Measurements from ENCODE around the gene AMN. TPM values are rescaled to one million over a fixed set of nuclear protein-coding genes. Genes with fewer than 3 reads are reported as not detected.

Gene AMN
- total RNA-seq, 2 experiments from 2014 or later: 0.35 to 5.6 TPM

DNA sequence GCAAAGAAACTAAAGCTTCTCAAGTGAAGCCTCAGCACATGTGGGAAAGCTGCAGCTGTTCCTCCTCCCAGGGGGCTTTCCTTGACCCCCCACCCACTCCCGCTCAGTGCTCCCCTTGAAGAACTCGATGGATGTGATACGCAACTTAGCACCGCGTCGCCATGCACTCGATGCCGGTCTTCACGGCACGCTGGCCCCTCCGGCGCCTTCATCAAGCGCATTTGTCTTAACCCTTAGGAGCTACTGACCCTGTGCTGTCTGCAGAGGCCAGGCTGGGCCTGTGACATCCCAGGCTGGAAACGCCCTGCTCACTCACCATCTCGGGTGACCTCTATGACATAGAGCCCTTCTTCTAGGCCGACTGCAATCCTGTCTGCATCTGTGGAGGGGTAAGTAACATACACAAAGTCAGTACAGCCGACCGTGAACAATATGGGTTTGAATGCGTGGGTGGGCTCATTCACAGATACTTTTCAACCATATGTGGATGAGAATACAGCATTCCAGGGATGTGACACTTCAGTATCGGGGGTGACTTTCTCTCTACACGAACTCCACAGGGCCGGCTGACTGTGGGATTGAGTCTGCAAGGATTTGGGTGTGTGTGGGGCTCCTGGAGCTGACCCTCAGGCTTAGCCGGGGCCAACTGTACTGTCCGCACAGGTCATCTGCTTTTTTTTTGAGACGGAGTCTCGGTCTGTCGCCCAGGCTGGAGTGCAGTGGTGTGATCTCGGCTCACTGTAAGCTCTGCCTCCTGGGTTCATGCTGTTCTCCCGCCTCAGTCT lies 23.1 kb downstream of the AMN start:
- H3K4me3 ChIP-seq (ENCODE audit: low read depth, low read length, poor library complexity, severe bottlenecking): no peak overlapping the region
- H2AFZ ChIP-seq (ENCODE audit: low read length): no peak overlapping the region
- H3K79me2 ChIP-seq (ENCODE audit: insufficient read depth, low read depth, low read length): no peaks in the 10 kb centered on the region
- no peak for DNase-seq (ENCODE audit: low spot score)
- H4K20me1 ChIP-seq (ENCODE audit: insufficient read depth, low read length): no peaks in the 10 kb centered on the region
- no peaks in the 10 kb centered on the region for H3K9me3 ChIP-seq (ENCODE audit: low read length)
- intact Hi-C loops (cut with micrococcal nuclease; ENCODE audit: unreplicated experiment): no loop called here
- no peak overlapping the region for H3K4me2 ChIP-seq (ENCODE audit: low read length)
- no peak overlapping the region for H3K27ac ChIP-seq (ENCODE audit: low read depth, low read length, poor library complexity, severe bottlenecking)
- no TSS peak for BruUV-seq (replicated peaks)
- peaks cover 38% of the 10 kb centered on the region for H3K4me1 ChIP-seq (ENCODE audit: insufficient read depth, low read length, poor library complexity, severe bottlenecking)
- no peaks in the 10 kb centered on the region for H3K9me2 ChIP-seq (ENCODE audit: insufficient read depth, low read length)
- no peaks in the 10 kb centered on the region for H3K36me3 ChIP-seq (ENCODE audit: insufficient read depth, low read length)
- TF ChIP-seq, protein P1, sequence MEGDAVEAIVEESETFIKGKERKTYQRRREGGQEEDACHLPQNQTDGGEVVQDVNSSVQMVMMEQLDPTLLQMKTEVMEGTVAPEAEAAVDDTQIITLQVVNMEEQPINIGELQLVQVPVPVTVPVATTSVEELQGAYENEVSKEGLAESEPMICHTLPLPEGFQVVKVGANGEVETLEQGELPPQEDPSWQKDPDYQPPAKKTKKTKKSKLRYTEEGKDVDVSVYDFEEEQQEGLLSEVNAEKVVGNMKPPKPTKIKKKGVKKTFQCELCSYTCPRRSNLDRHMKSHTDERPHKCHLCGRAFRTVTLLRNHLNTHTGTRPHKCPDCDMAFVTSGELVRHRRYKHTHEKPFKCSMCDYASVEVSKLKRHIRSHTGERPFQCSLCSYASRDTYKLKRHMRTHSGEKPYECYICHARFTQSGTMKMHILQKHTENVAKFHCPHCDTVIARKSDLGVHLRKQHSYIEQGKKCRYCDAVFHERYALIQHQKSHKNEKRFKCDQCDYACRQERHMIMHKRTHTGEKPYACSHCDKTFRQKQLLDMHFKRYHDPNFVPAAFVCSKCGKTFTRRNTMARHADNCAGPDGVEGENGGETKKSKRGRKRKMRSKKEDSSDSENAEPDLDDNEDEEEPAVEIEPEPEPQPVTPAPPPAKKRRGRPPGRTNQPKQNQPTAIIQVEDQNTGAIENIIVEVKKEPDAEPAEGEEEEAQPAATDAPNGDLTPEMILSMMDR (conservative IDR thresholded peaks at IDR 0.05; ENCODE audit: low read length): no peak
- no peak for TF ChIP-seq EZH2phosphoT487 (IDR thresholded peaks at IDR 0.05; ENCODE audit: borderline replicate concordance, low read depth, low read length)
- POLR2A ChIA-PET: interaction anchor here (1.7 kb wide), 1 partner anchor 11 kb away, joined by 7 read pairs; no protein-coding TSS in a partner anchor
- CTCF ChIA-PET (ENCODE audit: unreplicated experiment): no interaction called here

DNA sequence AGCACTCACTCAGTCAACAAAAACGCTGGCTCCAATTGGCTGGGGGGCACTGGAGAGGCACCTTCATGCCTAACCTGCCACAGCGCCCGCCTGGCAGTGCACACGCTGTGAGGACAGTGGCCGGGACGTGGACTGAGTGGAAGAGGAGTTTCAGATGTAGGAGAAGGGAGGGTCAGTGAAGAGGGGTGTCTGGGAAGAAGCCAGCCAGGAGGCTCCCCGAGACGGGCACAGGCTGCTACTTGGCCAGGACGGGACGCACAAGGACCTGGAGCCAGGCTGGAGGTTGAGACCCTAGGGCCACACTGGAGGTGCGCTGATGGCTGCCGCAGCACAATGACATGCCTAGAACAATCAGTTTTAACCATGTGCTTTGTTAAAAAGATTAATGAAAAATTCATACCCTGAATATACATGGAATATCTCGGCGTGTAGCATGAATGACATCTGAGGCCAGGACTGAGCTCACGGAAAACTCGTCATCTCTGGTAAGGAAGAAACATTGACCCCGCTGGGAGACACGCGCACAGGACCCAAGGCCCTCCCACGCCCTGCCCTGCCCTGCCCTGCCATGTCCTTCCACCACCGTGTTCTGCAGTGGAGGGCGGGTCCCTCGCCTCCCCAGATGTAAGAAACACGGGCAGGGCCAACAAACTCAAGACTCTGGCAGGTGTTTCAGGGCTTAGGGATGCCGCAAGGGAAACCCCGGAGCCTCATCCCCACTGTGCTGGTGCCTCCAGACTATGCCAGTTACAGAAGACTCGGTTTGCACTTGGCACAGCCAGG lies 25.0 kb downstream of the AMN start:
- Histone ChIP-seq H3K4me2 (ENCODE audit: low read length) (0 out of 2 replicates have a peak overlapping the region, but pooled peaks have one; percentile 56), H3K9me3 (ENCODE audit: low read length) (no peaks in the 10 kb centered on the region), H2AFZ (ENCODE audit: low read length) (no peak overlapping the region; the same call in 1 of the 2 replicates), H3K27ac (ENCODE audit: low read depth, low read length, poor library complexity, severe bottlenecking) (no peak overlapping the region), H3K4me1 (ENCODE audit: insufficient read depth, low read length, poor library complexity, severe bottlenecking) (peaks cover 21% of the 10 kb centered on the region), H3K79me2 (ENCODE audit: insufficient read depth, low read depth, low read length) (no peaks in the 10 kb centered on the region), H3K9me2 (ENCODE audit: insufficient read depth, low read length) (no peaks in the 10 kb centered on the region), H4K20me1 (ENCODE audit: insufficient read depth, low read length) (no peaks in the 10 kb centered on the region), H3K4me3 (ENCODE audit: low read depth, low read length, poor library complexity, severe bottlenecking) (no peak overlapping the region), H3K36me3 (ENCODE audit: insufficient read depth, low read length) (no peaks in the 10 kb centered on the region)
- intact Hi-C loops (cut with micrococcal nuclease; ENCODE audit: unreplicated experiment): no loop called here
- TF ChIP-seq, protein P1 (conservative IDR thresholded peaks at IDR 0.05; ENCODE audit: low read length): no peak
- no peak for TF ChIP-seq EZH2phosphoT487 (IDR thresholded peaks at IDR 0.05; ENCODE audit: borderline replicate concordance, low read depth, low read length)
- DNase-seq (ENCODE audit: low spot score): no peak
- CTCF ChIA-PET (ENCODE audit: unreplicated experiment): no interaction called here
- POLR2A ChIA-PET: no interaction called here
- BruUV-seq (replicated peaks): no TSS peak
